Activated CD8-positive, alpha-beta T cell treated with anti-CD3 and anti-CD28 coated beads, Interleukin-2, amount 10 ng/mL, durations not matched to agents 7 days and 5 days (primary cell): ENCODE results near the gene OR8A1. TPM values are rescaled to one million over a fixed set of nuclear protein-coding genes. Genes with fewer than 3 reads are reported as not detected.

Source experiments
- total RNA-seq, 2 experiments: library from RNA; stranded (reverse); gene quantifications; one replicate each; pipeline ENCODE4 v1.2.3, GENCODE V29; 2021

OR8A1 gene
- total RNA-seq, 2 experiments from 2014 or later = not detected

Other genes with a start within 250 kb of the OR8A1 start
- gene OR8D2, start 249.8 kb upstream of the OR8A1 start, total RNA-seq = not detected
- not detected for gene OR8B2, start 185.5 kb upstream of the OR8A1 start, total RNA-seq
- gene OR8B3, start 171.0 kb upstream of the OR8A1 start, total RNA-seq = not detected
- gene OR8B4, start 145.1 kb upstream of the OR8A1 start, total RNA-seq = not detected
- gene OR8B8, start 124.3 kb upstream of the OR8A1 start, total RNA-seq = not detected
- not detected for gene OR8B12, start 26.3 kb upstream of the OR8A1 start, total RNA-seq
- gene PANX3, start 41.4 kb downstream of the OR8A1 start, total RNA-seq = not detected
- gene TBRG1, start 52.9 kb downstream of the OR8A1 start, total RNA-seq = 10 to 100 TPM; 36.2 to 41.3 TPM
- 1 to 10 TPM; 4.8 to 5.7 TPM for gene SIAE, start 103.7 kb downstream of the OR8A1 start, total RNA-seq
- 1 to 10 TPM; 2.6 TPM for gene SPA17, start 103.9 kb downstream of the OR8A1 start, total RNA-seq
- gene NRGN, start 169.9 kb downstream of the OR8A1 start, total RNA-seq = 1 to 10 TPM; 5.7 to 6.1 TPM
- gene VSIG2, start 182.3 kb downstream of the OR8A1 start, total RNA-seq = not detected
- gene ESAM, start 192.3 kb downstream of the OR8A1 start, total RNA-seq = under 1 TPM; 0.50 to 0.55 TPM
- 10 to 100 TPM in 1 of 2 experiments, 1 to 10 TPM in 1; 9.1 to 10.2 TPM for gene MSANTD2, start 230.4 kb downstream of the OR8A1 start, total RNA-seq